ENCODE results near the gene UBL7. TPM values are rescaled to one million over a fixed set of nuclear protein-coding genes. Genes with fewer than 3 reads are reported as not detected.
"Not testable (repeated sequence)": the region's sequence is repeated elsewhere in the genome, so short reads cannot be mapped to it uniquely, and the experiment has no call there.

Gene UBL7
- total RNA-seq, 2 experiments from 2014 or later: 55.9 to 60.9 TPM

- DNase-seq (no peak), ATAC-seq (no peak)
- CTCF ChIA-PET: interaction anchor here (1.1 to 1.6 kb wide), 2 partner anchors 22 to 104 kb away, joined by 3 to 5 read pairs; partner anchors contain the start of gene UBL7
- Mint-ChIP-seq H3K4me3 (no peak overlapping the region), H3K4me1 (no peaks in the 10 kb centered on the region), H3K27me3 (no peaks in the 10 kb centered on the region), H3K27ac (no peak overlapping the region), H3K36me3 (peaks cover 18% of the 10 kb centered on the region), H3K9me3 (ENCODE audit: low read depth) (no peaks in the 10 kb centered on the region)
Observed at GRCh38 chr15:74482661-74483060, 21.7 kb upstream of the UBL7 start.

GRCh38 chr15:74480364-74480763, 19.4 kb upstream of the UBL7 start:
- not testable (repeated sequence) for H3K27me3 Mint-ChIP-seq; H3K9me3 Mint-ChIP-seq (ENCODE audit: low read depth); ATAC-seq; H3K4me1 Mint-ChIP-seq; H3K4me3 Mint-ChIP-seq; DNase-seq; H3K27ac Mint-ChIP-seq
- H3K36me3 Mint-ChIP-seq: peaks cover 16% of the 10 kb centered on the region
- CTCF ChIA-PET: interaction anchor here (2.2 kb wide), 1 partner anchor 98 kb away, joined by 8 read pairs; no protein-coding TSS in a partner anchor

- not testable (repeated sequence) for H3K4me1 Mint-ChIP-seq; H3K27me3 Mint-ChIP-seq; H3K9me3 Mint-ChIP-seq (ENCODE audit: low read depth); DNase-seq; H3K4me3 Mint-ChIP-seq; ATAC-seq; H3K27ac Mint-ChIP-seq
- H3K36me3 Mint-ChIP-seq: peaks cover 25% of the 10 kb centered on the region
- CTCF ChIA-PET: interaction anchor here (1.0 to 2.5 kb wide), 2 partner anchors 32 to 105 kb away, joined by 7 read pairs; no protein-coding TSS in a partner anchor
Observed at GRCh38 chr15:74471621-74472020, 10.7 kb upstream of the UBL7 start.

GRCh38 chr15:74470631-74471395, 9.9 kb upstream of the UBL7 start:
- no peak overlapping the region for H3K27ac Mint-ChIP-seq
- ATAC-seq (no peak), DNase-seq (no peak)
- H3K4me3 Mint-ChIP-seq: no peak overlapping the region
- H3K4me1 Mint-ChIP-seq: peaks cover 4% of the 10 kb centered on the region
- peaks cover 31% of the 10 kb centered on the region for H3K36me3 Mint-ChIP-seq
- no peaks in the 10 kb centered on the region for H3K9me3 Mint-ChIP-seq (ENCODE audit: low read depth)
- CTCF ChIA-PET: no interaction called here
- no peaks in the 10 kb centered on the region for H3K27me3 Mint-ChIP-seq

- no peaks in the 10 kb centered on the region for H3K27me3 Mint-ChIP-seq
- peaks cover 34% of the 10 kb centered on the region for H3K36me3 Mint-ChIP-seq
- H3K4me3 Mint-ChIP-seq: no peak overlapping the region
- H3K4me1 Mint-ChIP-seq: peaks cover 23% of the 10 kb centered on the region
- H3K9me3 Mint-ChIP-seq (ENCODE audit: low read depth): peaks cover 2% of the 10 kb centered on the region
- no peak overlapping the region for H3K27ac Mint-ChIP-seq
- DNase-seq: no peak
- CTCF ChIA-PET: interaction anchor here (0.9 to 1.3 kb wide), 3 partner anchors 13 to 29 kb away, joined by 3 to 5 read pairs (median 3); no protein-coding TSS in a partner anchor
- ATAC-seq: no peak
Observed at GRCh38 chr15:74468341-74469032, 7.5 kb upstream of the UBL7 start.

- H3K4me1 Mint-ChIP-seq: peaks cover 40% of the 10 kb centered on the region
- CTCF ChIA-PET: no interaction called here
- peaks cover 38% of the 10 kb centered on the region for H3K36me3 Mint-ChIP-seq
- H3K4me3 Mint-ChIP-seq: no peak overlapping the region
- peaks cover 2% of the 10 kb centered on the region for H3K9me3 Mint-ChIP-seq (ENCODE audit: low read depth)
- ATAC-seq (no peak), DNase-seq (no peak)
- H3K27ac Mint-ChIP-seq: no peak overlapping the region
- H3K27me3 Mint-ChIP-seq: no peaks in the 10 kb centered on the region
Observed at GRCh38 chr15:74466570-74466969, 5.6 kb upstream of the UBL7 start.

- no peak overlapping the region for H3K4me3 Mint-ChIP-seq
Observed at GRCh38 chr15:74464897-74465296, 3.9 kb upstream of the UBL7 start.

GRCh38 chr15:74464216-74464615, 3.3 kb upstream of the UBL7 start:
- ATAC-seq: no peak

More at GRCh38 chr15:74464897-74465296, 3.9 kb upstream of the UBL7 start:
- Mint-ChIP-seq H3K27me3 (no peaks in the 10 kb centered on the region), H3K4me1 (peaks cover 46% of the 10 kb centered on the region), H3K9me3 (ENCODE audit: low read depth) (peaks cover 2% of the 10 kb centered on the region), H3K36me3 (peaks cover 35% of the 10 kb centered on the region), H3K27ac (peak overlapping the region; percentile 58)
- ATAC-seq: no peak
- CTCF ChIA-PET: no interaction called here
- DNase-seq: no peak

GRCh38 chr15:74463634-74464033, 2.7 kb upstream of the UBL7 start:
- no peak for ATAC-seq
- H3K27ac Mint-ChIP-seq: no peak overlapping the region

More at GRCh38 chr15:74464216-74464615, 3.3 kb upstream of the UBL7 start:
- peak overlapping the region; percentile 58 for H3K27ac Mint-ChIP-seq
- peaks cover 35% of the 10 kb centered on the region for H3K36me3 Mint-ChIP-seq
- CTCF ChIA-PET: no interaction called here
- peak overlapping the region; percentile 8 for H3K4me3 Mint-ChIP-seq
- H3K27me3 Mint-ChIP-seq: no peaks in the 10 kb centered on the region
- peaks cover 2% of the 10 kb centered on the region for H3K9me3 Mint-ChIP-seq (ENCODE audit: low read depth)
- no peak for DNase-seq
- H3K4me1 Mint-ChIP-seq: peaks cover 46% of the 10 kb centered on the region

GRCh38 chr15:74461847-74462511, 1.0 kb upstream of the UBL7 start:
- Mint-ChIP-seq H3K9me3 (ENCODE audit: low read depth) (peaks cover 2% of the 10 kb centered on the region), H3K4me1 (peaks cover 55% of the 10 kb centered on the region), H3K4me3 (peak overlapping the region; percentile 97), H3K27ac (peak overlapping the region; percentile 94), H3K27me3 (no peaks in the 10 kb centered on the region), H3K36me3 (peaks cover 29% of the 10 kb centered on the region)
- no peak for ATAC-seq
- no peak for DNase-seq
- CTCF ChIA-PET: interaction anchor here (0.7 to 3.5 kb wide), 14 partner anchors 20 to 326 kb away, joined by 3 to 15 read pairs (median 4); no protein-coding TSS in a partner anchor

More at GRCh38 chr15:74463634-74464033, 2.7 kb upstream of the UBL7 start:
- CTCF ChIA-PET: interaction anchor here (0.5 to 1.5 kb wide), 2 partner anchors 22 to 153 kb away, joined by 3 read pairs; no protein-coding TSS in a partner anchor
- DNase-seq: no peak
- peaks cover 51% of the 10 kb centered on the region for H3K4me1 Mint-ChIP-seq
- no peaks in the 10 kb centered on the region for H3K27me3 Mint-ChIP-seq
- peaks cover 2% of the 10 kb centered on the region for H3K9me3 Mint-ChIP-seq (ENCODE audit: low read depth)
- H3K4me3 Mint-ChIP-seq: peak overlapping the region; percentile 27
- H3K36me3 Mint-ChIP-seq: peaks cover 31% of the 10 kb centered on the region

- peak overlapping the region; percentile 94 for H3K27ac Mint-ChIP-seq
- peaks cover 52% of the 10 kb centered on the region for H3K4me1 Mint-ChIP-seq
- peak overlapping the region; percentile 97 for H3K4me3 Mint-ChIP-seq
- peaks cover 27% of the 10 kb centered on the region for H3K36me3 Mint-ChIP-seq
- ATAC-seq: no peak
- CTCF ChIA-PET: interaction anchor here (0.9 to 3.5 kb wide), 16 partner anchors 18 to 311 kb away, joined by 3 to 15 read pairs (median 5); partner anchors contain the start of gene CLK3
- no peaks in the 10 kb centered on the region for H3K27me3 Mint-ChIP-seq
- DNase-seq: no peak
- peaks cover 2% of the 10 kb centered on the region for H3K9me3 Mint-ChIP-seq (ENCODE audit: low read depth)
Observed at GRCh38 chr15:74460298-74460697, 662 bp downstream of the UBL7 start.

- not testable (repeated sequence) for H3K9me3 Mint-ChIP-seq (ENCODE audit: low read depth); H3K27me3 Mint-ChIP-seq; H3K27ac Mint-ChIP-seq; ATAC-seq; DNase-seq
- CTCF ChIA-PET: interaction anchor here (1.0 to 3.5 kb wide), 7 partner anchors 17 to 309 kb away, joined by 3 to 15 read pairs (median 6); no protein-coding TSS in a partner anchor
- peaks cover 30% of the 10 kb centered on the region for H3K36me3 Mint-ChIP-seq
- peak overlapping the region; percentile 97 for H3K4me3 Mint-ChIP-seq
- peaks cover 52% of the 10 kb centered on the region for H3K4me1 Mint-ChIP-seq
Observed at GRCh38 chr15:74459798-74460197, 1.2 kb downstream of the UBL7 start.

GRCh38 chr15:74458473-74458872, 2.5 kb downstream of the UBL7 start:
- CTCF ChIA-PET: interaction anchor here (0.7 to 3.8 kb wide), 5 partner anchors 16 to 163 kb away, joined by 3 to 23 read pairs (median 8); no protein-coding TSS in a partner anchor
- Mint-ChIP-seq H3K27me3 (no peaks in the 10 kb centered on the region), H3K4me1 (peaks cover 55% of the 10 kb centered on the region), H3K4me3 (no peak overlapping the region), H3K27ac (no peak overlapping the region), H3K36me3 (peaks cover 29% of the 10 kb centered on the region), H3K9me3 (ENCODE audit: low read depth) (no peaks in the 10 kb centered on the region)
- DNase-seq (no peak), ATAC-seq (no peak)
